Kasumi-1 (cell line): ENCODE measurements around the gene FMOD.

Experiments
- DNase-seq, 2 experiments: peaks; one replicate each; lab custom pipeline; 2025; lab: John Stamatoyannopoulos, UW

FMOD gene

GRCh38 chr1:203360547-203361185 is 9.7 kb upstream of the FMOD start:
- no peak for DNase-seq

GRCh38 chr1:203359010-203359571 is 8.2 kb upstream of the FMOD start:
- DNase-seq, result no peak

GRCh38 chr1:203354246-203354645 is 3.3 kb upstream of the FMOD start:
- DNase-seq, result no peak

- no peak for DNase-seq
Measured at GRCh38 chr1:203353486-203353885, 2.6 kb upstream of the FMOD start.

- no peak for DNase-seq
Measured at GRCh38 chr1:203349773-203350524, 973 bp downstream of the FMOD start.

GRCh38 chr1:203349166-203349565 is 1.8 kb downstream of the FMOD start:
- no peak for DNase-seq

GRCh38 chr1:203346769-203347102 is 4.2 kb downstream of the FMOD start:
- DNase-seq, result no peak

GRCh38 chr1:203346060-203346768 is 4.7 kb downstream of the FMOD start:
- no peak for DNase-seq

- DNase-seq, result no peak
Measured at GRCh38 chr1:203343956-203344754, 6.8 kb downstream of the FMOD start.

GRCh38 chr1:203342192-203342940 is 8.6 kb downstream of the FMOD start:
- peak; percentile 33 to 44 for DNase-seq

- peak; percentile 81 to 84 for DNase-seq
Measured at GRCh38 chr1:203340112-203340790, 10.7 kb downstream of the FMOD start.

GRCh38 chr1:203338335-203339036 is 12.4 kb downstream of the FMOD start:
- DNase-seq, result peak; percentile 69 to 74

GRCh38 chr1:203336097-203336496 is 14.8 kb downstream of the FMOD start:
- no peak for DNase-seq

- no peak for DNase-seq
Measured at GRCh38 chr1:203335503-203335902, 15.4 kb downstream of the FMOD start.

GRCh38 chr1:203331224-203331623 is 19.7 kb downstream of the FMOD start:
- DNase-seq, result no peak

GRCh38 chr1:203328714-203329122 is 22.2 kb downstream of the FMOD start:
- DNase-seq, result no peak

- peak; percentile 49 to 62 for DNase-seq
Measured at GRCh38 chr1:203327684-203328457, 23.1 kb downstream of the FMOD start.

GRCh38 chr1:203326830-203327683 is 23.9 kb downstream of the FMOD start:
- peak; percentile 81 to 83 for DNase-seq
